Brain pericyte (primary cell): ENCODE measurements around the gene SIRT2.
A peak's percentile ranks its signal among the peaks of the same experiment; 100 is the strongest.

Experiments
- DNase-seq: peaks from one replicate; pipeline ENCODE4 v3.0.0-alpha.2; 2012; ENCODE audit warnings: low read depth, low spot score

Gene SIRT2

GRCh38 chr19:38845374-38846024 lies 53.9 kb downstream of the SIRT2 start:
- no peak for DNase-seq

DNA sequence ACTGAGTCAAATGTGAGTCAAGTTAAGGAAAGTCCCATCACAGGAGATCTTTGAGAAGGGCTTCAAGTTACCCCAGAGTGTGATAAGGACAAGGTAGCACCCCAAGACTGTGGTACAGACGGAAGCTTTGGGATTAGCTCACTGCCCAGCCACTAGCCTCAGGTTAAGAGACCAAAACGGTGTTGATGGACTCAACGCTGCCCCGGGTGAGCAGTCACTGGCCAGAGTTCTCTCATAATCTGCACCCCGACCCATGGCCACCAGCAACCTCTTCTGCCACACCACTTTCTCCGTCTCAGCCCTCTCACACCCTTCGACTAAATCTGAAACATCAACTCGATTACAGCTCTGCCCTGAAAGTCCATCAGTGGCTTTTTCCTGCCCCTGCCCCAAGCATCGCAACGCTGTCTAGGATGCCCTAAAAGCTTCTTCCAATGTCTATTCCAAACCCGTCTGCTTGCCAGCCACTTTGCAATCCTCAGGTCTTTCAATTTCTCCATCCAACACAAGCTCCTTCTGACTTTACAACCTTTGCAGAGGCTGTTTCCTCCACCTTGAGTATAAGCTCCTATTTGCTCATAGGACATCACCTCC lies 55.2 kb downstream of the SIRT2 start:
- DNase-seq: no peak

- no peak for DNase-seq
Observed at GRCh38 chr19:38843175-38843758, 56.2 kb downstream of the SIRT2 start.

GRCh38 chr19:38842439-38843174 lies 56.8 kb downstream of the SIRT2 start:
- no peak for DNase-seq

GRCh38 chr19:38841787-38842438 lies 57.5 kb downstream of the SIRT2 start:
- no peak for DNase-seq

DNA sequence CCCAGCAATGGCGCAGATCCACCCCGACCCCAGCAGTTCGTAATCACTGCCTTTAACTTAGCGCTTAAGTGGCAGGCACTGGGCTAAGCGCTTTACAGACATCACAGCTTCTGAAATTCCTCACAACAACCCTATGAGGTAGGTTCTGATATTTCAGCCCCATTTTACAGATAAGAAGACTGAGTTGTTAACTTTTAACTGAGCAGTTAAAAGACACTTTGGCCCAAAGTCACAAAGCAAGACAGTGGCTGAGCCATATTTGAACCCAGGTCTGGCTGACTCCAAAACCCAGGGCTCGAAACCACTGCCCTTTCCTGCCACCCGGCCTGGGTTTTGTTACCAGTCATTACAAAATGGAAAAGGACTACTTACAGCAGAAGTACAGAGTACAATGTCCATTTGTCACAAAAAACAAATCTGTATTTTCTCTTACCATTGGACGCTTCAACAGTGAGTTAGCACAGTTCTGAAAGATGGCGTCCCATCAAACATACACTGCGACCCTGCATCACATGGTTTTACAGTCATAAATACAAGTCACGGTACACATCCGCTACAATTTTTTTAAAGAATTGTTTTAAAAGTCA lies 58.1 kb downstream of the SIRT2 start:
- DNase-seq: no peak

DNA sequence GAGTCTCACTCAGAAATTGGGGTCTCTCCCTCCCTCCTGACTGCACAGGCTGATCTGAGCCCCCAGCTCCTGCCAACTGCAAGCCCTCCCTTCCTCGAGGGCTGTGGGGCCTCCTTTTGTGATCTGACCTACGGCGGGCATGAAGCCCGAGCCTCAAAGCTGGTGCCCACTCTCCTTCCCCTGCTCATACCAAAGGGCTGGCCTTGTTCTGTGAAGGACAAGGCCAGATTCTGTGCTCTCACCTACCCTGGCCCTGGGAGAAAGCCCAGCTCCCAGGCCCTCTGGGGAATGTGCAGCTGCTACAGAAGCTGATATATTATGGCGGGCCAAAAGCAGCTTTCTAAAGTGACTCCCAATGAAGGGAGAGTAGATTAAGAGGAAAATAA lies 58.8 kb downstream of the SIRT2 start:
- DNase-seq: no peak

- no peak for DNase-seq
Observed at GRCh38 chr19:38839816-38840582, 59.4 kb downstream of the SIRT2 start.

DNA sequence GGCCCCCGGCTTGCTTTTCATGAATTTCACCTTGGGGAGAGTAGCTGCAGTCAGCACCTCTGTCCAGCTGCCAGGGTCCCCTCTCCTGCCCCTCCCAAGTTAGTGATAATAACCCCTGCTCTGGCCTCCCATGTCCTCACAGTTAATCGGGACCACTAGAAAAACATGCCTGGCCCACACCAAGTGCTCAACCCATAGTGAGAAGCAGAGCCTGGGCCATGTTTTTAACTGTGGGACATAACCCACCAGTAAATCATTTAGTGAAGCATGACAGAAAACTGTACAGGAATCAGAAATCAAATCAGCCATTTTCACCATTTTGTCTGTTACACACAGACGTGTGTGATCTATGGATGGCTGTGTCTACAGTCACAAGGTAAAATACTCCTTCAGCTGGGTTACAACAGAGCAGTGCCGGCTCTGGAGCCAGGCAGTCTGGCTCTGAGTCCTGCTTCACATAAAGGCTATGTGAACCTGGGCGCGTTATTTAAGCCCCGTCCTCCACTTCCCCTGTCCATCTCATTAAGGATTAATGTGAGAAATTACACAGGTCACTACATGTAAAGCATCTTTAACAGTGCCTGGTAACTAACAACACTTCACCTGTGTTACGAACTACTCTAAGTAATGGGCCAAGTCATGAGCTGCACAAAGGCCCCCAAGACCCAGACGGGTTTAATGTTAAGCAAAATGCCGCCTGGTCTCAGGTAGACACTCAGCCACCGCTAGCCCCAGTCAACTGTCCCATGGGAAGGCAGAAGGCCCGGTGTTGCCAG lies 60.2 kb downstream of the SIRT2 start:
- DNase-seq: no peak

DNA sequence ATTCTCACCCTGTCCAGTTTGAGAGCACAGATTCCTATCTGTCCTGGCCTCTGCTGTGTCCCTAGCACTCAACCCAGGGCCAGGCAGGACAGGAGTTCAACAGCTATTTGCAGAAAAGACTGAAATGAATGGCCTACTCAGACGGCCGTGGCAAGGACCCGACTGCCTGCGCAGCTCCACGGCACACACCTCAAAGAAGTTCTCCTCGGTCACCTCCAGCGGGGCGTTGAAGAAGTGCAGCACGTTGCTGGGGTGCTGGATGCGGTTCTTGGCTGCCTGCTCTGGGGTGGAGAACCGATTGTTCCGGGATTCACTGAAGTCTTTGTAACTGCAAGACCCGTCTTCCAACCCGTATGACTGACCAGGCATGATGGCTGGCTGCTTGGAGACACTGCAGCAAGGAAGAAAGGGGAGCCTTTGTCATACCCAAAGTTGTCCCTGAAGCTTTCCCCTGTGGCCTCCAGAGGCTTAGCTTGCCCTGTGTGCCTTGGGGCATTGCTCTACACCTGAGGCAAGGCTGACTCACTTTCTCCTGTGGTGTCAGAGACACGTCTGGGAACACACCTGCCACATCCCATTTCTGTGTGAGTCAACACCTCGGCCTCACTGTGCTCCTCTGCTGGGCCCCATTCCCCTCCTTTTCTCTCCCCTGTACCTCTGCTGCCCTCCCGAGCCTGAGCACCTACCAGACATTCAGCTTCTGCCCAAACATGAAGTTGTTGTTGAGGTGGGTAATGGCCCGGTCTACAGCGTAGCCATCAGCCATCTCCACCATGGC lies 61.0 kb downstream of the SIRT2 start:
- no peak for DNase-seq

DNA sequence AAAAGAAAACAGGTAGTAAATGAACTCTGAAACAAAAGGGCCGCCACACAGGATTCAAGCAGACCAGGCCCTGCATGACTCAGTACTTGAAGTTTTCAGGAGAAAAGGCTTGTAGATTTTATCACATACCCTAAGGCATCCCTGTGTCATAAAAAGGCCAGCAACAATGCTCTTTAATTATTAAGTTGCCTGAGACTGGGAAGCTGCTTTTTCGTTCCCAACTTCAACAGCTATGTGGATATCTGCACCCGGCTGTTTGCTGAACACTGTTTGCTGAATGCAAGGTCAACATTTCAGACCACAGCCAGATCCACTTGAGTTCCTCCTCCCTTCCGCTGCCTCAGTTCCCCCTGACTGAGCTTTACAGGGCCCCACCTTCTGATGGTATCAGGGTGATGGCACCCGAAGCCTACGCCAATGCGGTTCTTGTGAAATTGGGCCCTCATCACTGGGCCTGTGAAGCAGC lies 61.7 kb downstream of the SIRT2 start:
- DNase-seq: no peak

GRCh38 chr19:38836983-38837626 lies 62.3 kb downstream of the SIRT2 start:
- DNase-seq: no peak

- no peak for DNase-seq
Observed at GRCh38 chr19:38836159-38836982, 63.0 kb downstream of the SIRT2 start.

DNA sequence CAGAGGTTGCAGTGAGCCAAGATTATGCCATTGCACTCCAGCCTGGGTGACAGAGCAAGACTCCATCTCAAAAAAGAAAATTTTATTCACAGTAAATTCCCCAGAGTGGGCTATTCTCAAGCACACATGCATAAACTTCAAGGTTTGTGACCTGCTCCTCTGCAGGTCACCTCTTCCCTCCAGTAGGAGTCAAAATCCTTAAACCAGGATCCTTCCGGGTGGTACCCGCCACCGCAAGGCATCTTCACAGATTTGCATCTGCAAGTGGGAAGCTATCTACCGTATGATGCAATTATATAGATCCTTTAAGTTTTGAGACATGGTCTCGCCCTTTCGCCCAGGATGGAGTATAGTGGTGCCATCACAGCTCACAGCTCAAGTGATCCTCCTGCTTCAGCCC lies 64.8 kb downstream of the SIRT2 start:
- no peak for DNase-seq

GRCh38 chr19:38834104-38834490 lies 65.3 kb downstream of the SIRT2 start:
- DNase-seq: no peak

- no peak for DNase-seq
Observed at GRCh38 chr19:38833092-38833425, 66.4 kb downstream of the SIRT2 start.

- DNase-seq: peak; percentile 43
Observed at GRCh38 chr19:38831142-38831605, 68.2 kb downstream of the SIRT2 start.
